Neutrophil (primary cell): ENCODE results near the gene MDC1.

Source experiments
- H3K27ac ChIP-seq: fragments of 200-600 bp; sonication (generic); 2 replicates; pipeline ENCODE4 v1.5.1; 2016; ENCODE audit warnings: mild to moderate bottlenecking, moderate library complexity
- H3K27me3 ChIP-seq: fragments of 200-600 bp; sonication (generic); 2 replicates; pipeline ENCODE4 v1.6.0; 2016; ENCODE audit warnings: mild to moderate bottlenecking
- H3K36me3 ChIP-seq: fragments of 200-600 bp; sonication (generic); 2 replicates; pipeline ENCODE4 v1.5.1; 2017
- H3K4me1 ChIP-seq, 2 experiments: fragments of 200-600 bp in 1 of 2; sonication (generic) in 1 of 2; 1 replicate in 1 of 2; 2 replicates in 1 of 2; pipeline versions ENCODE4 v1.5.1 to v1.6.1; 2013 to 2016; ENCODE audit warnings: low read depth in 1 of 2, low read length in 1 of 2, mild to moderate bottlenecking in 1 of 2, moderate library complexity in 1 of 2; ENCODE audit not compliant: control insufficient read depth in 1 of 2, insufficient read depth in 1 of 2
- H3K4me3 ChIP-seq, 2 experiments: fragments of 200-600 bp in 1 of 2; sonication (generic) in 1 of 2; 1 replicate in 1 of 2; 2 replicates in 1 of 2; pipeline ENCODE4 v1.5.1; 2013 to 2016; ENCODE audit warnings: low read depth in 1 of 2, low read length in 1 of 2, mild to moderate bottlenecking in 1 of 2, moderate library complexity in 1 of 2
- H3K9me3 ChIP-seq: fragments of 200-600 bp; sonication (generic); 2 replicates; pipeline ENCODE4 v1.5.1; 2016
- CTCF ChIP-seq: fragments of 200-600 bp; sonication (generic); IDR thresholded peaks from 2 replicates; pipeline ENCODE4 v1.5.1; 2016; ENCODE audit warnings: antibody characterized with exemption

The MDC1 gene

GRCh38 chr6:30747902-30748769, 31.1 kb upstream of the MDC1 start:
- no peaks in the 10 kb centered on the region for H3K9me3 ChIP-seq
- no peak overlapping the region for H3K27ac ChIP-seq
- no peak overlapping the region for H3K4me3 ChIP-seq
- TF ChIP-seq CTCF = no peak
- H3K27me3 ChIP-seq = no peaks in the 10 kb centered on the region
- H3K36me3 ChIP-seq = no peaks in the 10 kb centered on the region
- peaks cover 18 to 34% of the 10 kb centered on the region in 2 experiments for H3K4me1 ChIP-seq

GRCh38 chr6:30747300-30747687, 30.2 kb upstream of the MDC1 start:
- no peaks in the 10 kb centered on the region for H3K27me3 ChIP-seq
- H3K4me1 ChIP-seq = peaks cover 12 to 28% of the 10 kb centered on the region in 2 experiments
- H3K36me3 ChIP-seq = no peaks in the 10 kb centered on the region
- H3K9me3 ChIP-seq = no peaks in the 10 kb centered on the region
- no peak overlapping the region for H3K4me3 ChIP-seq
- H3K27ac ChIP-seq = no peak overlapping the region
- TF ChIP-seq CTCF = no peak

- peaks cover 37 to 41% of the 10 kb centered on the region in 2 experiments for H3K4me1 ChIP-seq
Measured at GRCh38 chr6:30744054-30744805, 27.1 kb upstream of the MDC1 start, which contains the start of gene IER3. IER3 (minus strand) TSS chr6:30744547; CDS start chr6:30744518, 29 bp downstream.

GRCh38 chr6:30743099-30744053, 26.3 kb upstream of the MDC1 start:
- peak overlapping the region; percentile 89 to 99 for H3K4me3 ChIP-seq
- H3K27ac ChIP-seq = peak overlapping the region; percentile 92
- H3K36me3 ChIP-seq = peaks cover 28% of the 10 kb centered on the region
- TF ChIP-seq CTCF = no peak
- no peaks in the 10 kb centered on the region for H3K9me3 ChIP-seq
- H3K27me3 ChIP-seq = no peaks in the 10 kb centered on the region
- H3K4me1 ChIP-seq = peaks cover 40 to 41% of the 10 kb centered on the region in 2 experiments

More at GRCh38 chr6:30744054-30744805, 27.1 kb upstream of the MDC1 start, which contains the start of gene IER3:
- Histone ChIP-seq H3K9me3 (no peaks in the 10 kb centered on the region), H3K27me3 (no peaks in the 10 kb centered on the region), H3K36me3 (peaks cover 20% of the 10 kb centered on the region), H3K27ac (peak within 1 kb of the TSS; percentile 92), H3K4me3 (peak within 1 kb of the TSS; percentile 89 to 99)
- peak; percentile 84 for TF ChIP-seq CTCF
